Measurements from ENCODE around the gene STARD10.
A peak's percentile ranks its signal among the peaks of the same experiment; 100 is the strongest.

Gene STARD10

GRCh38 chr11:72730737-72731136 lies 63.1 kb downstream of the STARD10 start:
- DNase-seq (no peak), ATAC-seq (replicated peaks) (no peak)
- H3K4me1 Mint-ChIP-seq (ENCODE audit: low read depth in 2 of 2): peaks cover 18 to 23% of the 10 kb centered on the region in 2 donors
- H3K27me3 Mint-ChIP-seq: no peaks in the 10 kb centered on the region
- H3K4me3 Mint-ChIP-seq: no peak overlapping the region
- H3K36me3 Mint-ChIP-seq (ENCODE audit: insufficient read depth): peaks cover 12% of the 10 kb centered on the region
- H3K9me3 Mint-ChIP-seq: no peaks in the 10 kb centered on the region
- peak overlapping the region; percentile 13 to 92 for H3K27ac Mint-ChIP-seq

- peaks cover 17% of the 10 kb centered on the region for H3K36me3 Mint-ChIP-seq (ENCODE audit: insufficient read depth)
- H3K9me3 Mint-ChIP-seq: no peaks in the 10 kb centered on the region
- H3K4me3 Mint-ChIP-seq: no peak overlapping the region
- no peaks in the 10 kb centered on the region for H3K27me3 Mint-ChIP-seq
- peaks cover 20 to 28% of the 10 kb centered on the region in 2 donors for H3K4me1 Mint-ChIP-seq (ENCODE audit: low read depth in 2 of 2)
- DNase-seq: no peak
- H3K27ac Mint-ChIP-seq: peak overlapping the region; percentile 13 to 92
- no peak for ATAC-seq (replicated peaks)
Observed at GRCh38 chr11:72730243-72730642, 63.6 kb downstream of the STARD10 start.

GRCh38 chr11:72727521-72727920 lies 66.3 kb downstream of the STARD10 start:
- DNase-seq: no peak
- peaks cover 27% of the 10 kb centered on the region for H3K36me3 Mint-ChIP-seq (ENCODE audit: insufficient read depth)
- H3K27ac Mint-ChIP-seq: peak overlapping the region; percentile 76 to 83
- peaks cover 29% of the 10 kb centered on the region in 2 donors for H3K4me1 Mint-ChIP-seq (ENCODE audit: low read depth in 2 of 2)
- H3K27me3 Mint-ChIP-seq: no peaks in the 10 kb centered on the region
- no peak for ATAC-seq (replicated peaks)
- H3K9me3 Mint-ChIP-seq: no peaks in the 10 kb centered on the region
- H3K4me3 Mint-ChIP-seq: no peak overlapping the region

GRCh38 chr11:72726266-72727220 lies 67.3 kb downstream of the STARD10 start:
- ATAC-seq (replicated peaks) (no peak), DNase-seq (no peak)
- no peaks in the 10 kb centered on the region for H3K9me3 Mint-ChIP-seq
- peaks cover 32 to 37% of the 10 kb centered on the region in 2 donors for H3K4me1 Mint-ChIP-seq (ENCODE audit: low read depth in 2 of 2)
- H3K27me3 Mint-ChIP-seq: no peaks in the 10 kb centered on the region
- H3K4me3 Mint-ChIP-seq: no peak overlapping the region
- peak overlapping the region; percentile 93 to 97 for H3K27ac Mint-ChIP-seq
- H3K36me3 Mint-ChIP-seq (ENCODE audit: insufficient read depth): peaks cover 37% of the 10 kb centered on the region

- peak overlapping the region; percentile 93 to 97 for H3K27ac Mint-ChIP-seq
- ATAC-seq (replicated peaks): no peak
- no peaks in the 10 kb centered on the region for H3K9me3 Mint-ChIP-seq
Observed at GRCh38 chr11:72725724-72726028, 68.2 kb downstream of the STARD10 start.

GRCh38 chr11:72724851-72725723 lies 68.8 kb downstream of the STARD10 start:
- peaks cover 43 to 44% of the 10 kb centered on the region in 2 donors for H3K4me1 Mint-ChIP-seq (ENCODE audit: low read depth in 2 of 2)
- peak; percentile 82 to 85 (median 85) for DNase-seq
- H3K4me3 Mint-ChIP-seq: peak overlapping the region; percentile 45 to 70

More at GRCh38 chr11:72725724-72726028, 68.2 kb downstream of the STARD10 start:
- H3K4me1 Mint-ChIP-seq (ENCODE audit: low read depth in 2 of 2): peaks cover 40% of the 10 kb centered on the region in 2 donors
- no peak overlapping the region for H3K4me3 Mint-ChIP-seq
- H3K36me3 Mint-ChIP-seq (ENCODE audit: insufficient read depth): peaks cover 40% of the 10 kb centered on the region
- no peaks in the 10 kb centered on the region for H3K27me3 Mint-ChIP-seq
- no peak for DNase-seq

GRCh38 chr11:72724021-72724551 lies 69.8 kb downstream of the STARD10 start:
- peak overlapping the region; percentile 29 to 99 for H3K27ac Mint-ChIP-seq
- H3K27me3 Mint-ChIP-seq: no peaks in the 10 kb centered on the region
- H3K4me3 Mint-ChIP-seq: peak overlapping the region in 1 of 2 donors; percentile 20
- H3K36me3 Mint-ChIP-seq (ENCODE audit: insufficient read depth): peaks cover 43% of the 10 kb centered on the region
- peaks cover 52 to 54% of the 10 kb centered on the region in 2 donors for H3K4me1 Mint-ChIP-seq (ENCODE audit: low read depth in 2 of 2)
- ATAC-seq (replicated peaks): no peak
- DNase-seq: no peak
- H3K9me3 Mint-ChIP-seq: no peaks in the 10 kb centered on the region

More at GRCh38 chr11:72724851-72725723, 68.8 kb downstream of the STARD10 start:
- H3K36me3 Mint-ChIP-seq (ENCODE audit: insufficient read depth): peaks cover 40% of the 10 kb centered on the region
- H3K27me3 Mint-ChIP-seq: no peaks in the 10 kb centered on the region
- ATAC-seq (replicated peaks): peak; percentile 28
- H3K27ac Mint-ChIP-seq: peak overlapping the region; percentile 93 to 97
- H3K9me3 Mint-ChIP-seq: no peaks in the 10 kb centered on the region

- Mint-ChIP-seq H3K4me3 (peak overlapping the region in 1 of 2 donors; percentile 20), H3K4me1 (ENCODE audit: low read depth in 2 of 2) (peaks cover 58 to 60% of the 10 kb centered on the region in 2 donors), H3K27me3 (no peaks in the 10 kb centered on the region), H3K9me3 (no peaks in the 10 kb centered on the region), H3K27ac (peak overlapping the region; percentile 29 to 99), H3K36me3 (ENCODE audit: insufficient read depth) (peaks cover 41% of the 10 kb centered on the region)
- no peak for ATAC-seq (replicated peaks)
- DNase-seq: no peak
Observed at GRCh38 chr11:72723508-72723907, 70.3 kb downstream of the STARD10 start.

GRCh38 chr11:72722050-72722748 lies 71.6 kb downstream of the STARD10 start:
- ATAC-seq (replicated peaks) (peak; percentile 78), DNase-seq (peak; percentile 79 to 88 (median 80))
- peaks cover 41% of the 10 kb centered on the region for H3K36me3 Mint-ChIP-seq (ENCODE audit: insufficient read depth)
- H3K4me3 Mint-ChIP-seq: peak overlapping the region; percentile 93 to 97
- no peaks in the 10 kb centered on the region for H3K9me3 Mint-ChIP-seq
- no peaks in the 10 kb centered on the region for H3K27me3 Mint-ChIP-seq
- H3K27ac Mint-ChIP-seq: peak overlapping the region; percentile 98 to 99
- peaks cover 59 to 65% of the 10 kb centered on the region in 2 donors for H3K4me1 Mint-ChIP-seq (ENCODE audit: low read depth in 2 of 2)

GRCh38 chr11:72721689-72722049 lies 72.2 kb downstream of the STARD10 start:
- no peaks in the 10 kb centered on the region for H3K9me3 Mint-ChIP-seq
- H3K27me3 Mint-ChIP-seq: no peaks in the 10 kb centered on the region
- peak overlapping the region; percentile 93 to 97 for H3K4me3 Mint-ChIP-seq
- peak; percentile 65 for ATAC-seq (replicated peaks)
- peak; percentile 53 to 65 (median 59) for DNase-seq
- H3K4me1 Mint-ChIP-seq (ENCODE audit: low read depth in 2 of 2): peaks cover 59 to 66% of the 10 kb centered on the region in 2 donors
- H3K36me3 Mint-ChIP-seq (ENCODE audit: insufficient read depth): peaks cover 43% of the 10 kb centered on the region
- H3K27ac Mint-ChIP-seq: peak overlapping the region; percentile 98 to 99

GRCh38 chr11:72721276-72721675 lies 72.6 kb downstream of the STARD10 start:
- Mint-ChIP-seq H3K4me1 (ENCODE audit: low read depth in 2 of 2) (peaks cover 60 to 68% of the 10 kb centered on the region in 2 donors), H3K27me3 (no peaks in the 10 kb centered on the region), H3K36me3 (ENCODE audit: insufficient read depth) (peaks cover 44% of the 10 kb centered on the region), H3K4me3 (peak overlapping the region; percentile 93 to 97), H3K9me3 (no peaks in the 10 kb centered on the region), H3K27ac (peak overlapping the region; percentile 98 to 99)
- no peak for ATAC-seq (replicated peaks)
- DNase-seq: no peak

GRCh38 chr11:72720784-72721183 lies 73.1 kb downstream of the STARD10 start:
- Mint-ChIP-seq H3K4me3 (peak overlapping the region; percentile 93 to 97), H3K9me3 (no peaks in the 10 kb centered on the region), H3K4me1 (ENCODE audit: low read depth in 2 of 2) (peaks cover 64 to 70% of the 10 kb centered on the region in 2 donors), H3K36me3 (ENCODE audit: insufficient read depth) (peaks cover 44% of the 10 kb centered on the region), H3K27me3 (no peaks in the 10 kb centered on the region), H3K27ac (peak overlapping the region; percentile 98 to 99)
- no peak for ATAC-seq (replicated peaks)
- DNase-seq: no peak
